ENCODE measurements around the gene SELENOH.
A peak's percentile ranks its signal among the peaks of the same experiment; 100 is the strongest.

The SELENOH gene

GRCh38 chr11:57762235-57762861 lies 21.1 kb downstream of the SELENOH start:
- H3K4me3 ChIP-seq (replicated peaks; ENCODE audit: low read depth, low read length): peak overlapping the region; percentile 71

GRCh38 chr11:57763568-57763967 lies 22.3 kb downstream of the SELENOH start:
- peak; percentile 53 for DNase-seq (ENCODE audit: low read depth)
- TF ChIP-seq CTCF (IDR thresholded peaks at IDR 0.05; ENCODE audit: low read length, missing control alignments): peak; percentile 57
- peak overlapping the region; percentile 71 for H3K4me3 ChIP-seq (replicated peaks; ENCODE audit: low read depth, low read length)

More at GRCh38 chr11:57762235-57762861, 21.1 kb downstream of the SELENOH start:
- no peak for TF ChIP-seq CTCF (IDR thresholded peaks at IDR 0.05; ENCODE audit: low read length, missing control alignments)
- DNase-seq (ENCODE audit: low read depth): no peak

- no peak for DNase-seq (ENCODE audit: low read depth)
- H3K4me3 ChIP-seq (replicated peaks; ENCODE audit: low read depth, low read length): peak overlapping the region; percentile 71
- no peak for TF ChIP-seq CTCF (IDR thresholded peaks at IDR 0.05; ENCODE audit: low read length, missing control alignments)
Measured at GRCh38 chr11:57764021-57764420, 22.7 kb downstream of the SELENOH start.

- TF ChIP-seq CTCF (IDR thresholded peaks at IDR 0.05; ENCODE audit: low read length, missing control alignments): no peak
- DNase-seq (ENCODE audit: low read depth): no peak
- peak overlapping the region; percentile 71 for H3K4me3 ChIP-seq (replicated peaks; ENCODE audit: low read depth, low read length)
Measured at GRCh38 chr11:57764566-57764965, 23.3 kb downstream of the SELENOH start.

- H3K4me3 ChIP-seq (replicated peaks; ENCODE audit: low read depth, low read length): peak overlapping the region; percentile 71
- no peak for TF ChIP-seq CTCF (IDR thresholded peaks at IDR 0.05; ENCODE audit: low read length, missing control alignments)
- DNase-seq (ENCODE audit: low read depth): no peak
Measured at GRCh38 chr11:57764972-57765371, 23.7 kb downstream of the SELENOH start.

- no peak for TF ChIP-seq CTCF (IDR thresholded peaks at IDR 0.05; ENCODE audit: low read length, missing control alignments)
- H3K4me3 ChIP-seq (replicated peaks; ENCODE audit: low read depth, low read length): no peak overlapping the region
- no peak for DNase-seq (ENCODE audit: low read depth)
Measured at GRCh38 chr11:57770793-57771192, 29.5 kb downstream of the SELENOH start.

GRCh38 chr11:57771365-57771764 lies 30.1 kb downstream of the SELENOH start:
- no peak for DNase-seq (ENCODE audit: low read depth)
- no peak for TF ChIP-seq CTCF (IDR thresholded peaks at IDR 0.05; ENCODE audit: low read length, missing control alignments)
- H3K4me3 ChIP-seq (replicated peaks; ENCODE audit: low read depth, low read length): no peak overlapping the region
